HG03469 (cell line): ENCODE data around the gene TMEM145.
A peak's percentile ranks its signal among the peaks of the same experiment; 100 is the strongest.
"Not testable (repeated sequence)": the region's sequence is repeated elsewhere in the genome, so short reads cannot be mapped to it uniquely, and the experiment has no call there.

Experiments
- ATAC-seq: cut with Tn5 transposase; IDR thresholded peaks from one replicate; pipeline ENCODE4 v1.9.1; 2021; ENCODE audit warnings: mild to moderate bottlenecking, moderate library complexity, moderate number of reproducible peaks; ENCODE audit not compliant: unreplicated experiment

TMEM145 gene

DNA sequence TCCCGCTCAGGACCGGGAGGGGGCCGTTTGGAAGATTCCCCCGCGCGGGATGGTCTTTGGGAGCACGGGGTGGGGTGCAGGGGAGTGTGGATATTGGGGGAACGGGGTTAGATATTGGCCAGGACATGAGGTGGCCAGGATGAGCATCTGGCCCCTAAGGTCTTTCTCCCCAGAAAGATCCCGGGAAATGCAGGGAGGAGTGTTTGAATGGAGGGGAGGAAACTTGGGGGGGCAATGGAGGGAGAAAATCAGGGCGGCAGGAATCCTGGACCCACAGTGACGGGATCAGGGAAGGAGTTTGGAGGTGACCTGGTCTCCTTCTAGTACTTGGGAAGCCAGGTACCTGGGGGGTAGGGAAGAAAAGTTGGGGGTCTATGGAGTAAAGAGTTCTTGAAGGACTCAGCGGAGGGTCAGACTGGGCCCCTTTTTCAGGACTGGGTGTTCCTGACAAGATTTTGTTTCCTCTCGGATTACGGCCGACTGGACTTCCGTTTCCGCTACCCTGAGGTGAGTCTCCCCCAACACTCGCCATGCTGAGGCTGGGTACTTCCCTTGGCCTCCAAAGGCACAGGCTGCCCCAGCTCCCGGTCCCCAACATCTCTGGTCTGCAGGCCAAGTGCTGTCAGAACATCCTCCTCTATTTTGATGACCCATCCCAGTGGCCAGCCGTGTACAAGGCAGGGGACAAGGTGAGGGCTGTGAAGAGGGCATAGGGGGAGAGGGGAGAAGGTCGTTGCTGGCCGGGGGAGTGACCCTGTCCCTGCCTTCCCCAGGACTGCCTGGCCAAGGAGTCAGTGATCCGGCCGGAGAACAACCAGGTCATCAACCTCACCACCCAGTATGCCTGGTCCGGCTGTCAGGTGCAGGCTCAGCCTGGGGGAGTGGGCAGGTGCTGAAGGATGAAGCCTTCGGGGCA lies 989 bp downstream of the TMEM145 start:
- ATAC-seq = no peak

DNA sequence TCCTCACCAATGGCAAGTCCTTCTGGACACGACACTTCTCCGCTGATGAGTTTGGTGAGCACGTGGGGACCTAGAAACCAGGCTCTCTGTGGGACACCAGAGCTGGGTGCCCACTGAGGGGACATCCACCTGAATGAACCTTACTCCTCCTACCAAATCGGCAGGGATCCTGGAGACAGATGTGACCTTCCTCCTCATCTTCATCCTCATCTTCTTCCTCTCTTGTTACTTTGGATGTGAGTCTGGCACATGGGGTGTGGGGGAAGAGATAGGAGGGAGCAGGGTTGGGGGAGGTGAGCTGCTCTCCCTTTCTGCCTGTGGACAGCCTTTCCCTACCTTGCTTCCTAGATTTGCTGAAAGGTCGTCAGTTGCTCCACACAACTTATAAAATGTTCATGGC lies 1.9 kb downstream of the TMEM145 start:
- no peak for ATAC-seq

DNA sequence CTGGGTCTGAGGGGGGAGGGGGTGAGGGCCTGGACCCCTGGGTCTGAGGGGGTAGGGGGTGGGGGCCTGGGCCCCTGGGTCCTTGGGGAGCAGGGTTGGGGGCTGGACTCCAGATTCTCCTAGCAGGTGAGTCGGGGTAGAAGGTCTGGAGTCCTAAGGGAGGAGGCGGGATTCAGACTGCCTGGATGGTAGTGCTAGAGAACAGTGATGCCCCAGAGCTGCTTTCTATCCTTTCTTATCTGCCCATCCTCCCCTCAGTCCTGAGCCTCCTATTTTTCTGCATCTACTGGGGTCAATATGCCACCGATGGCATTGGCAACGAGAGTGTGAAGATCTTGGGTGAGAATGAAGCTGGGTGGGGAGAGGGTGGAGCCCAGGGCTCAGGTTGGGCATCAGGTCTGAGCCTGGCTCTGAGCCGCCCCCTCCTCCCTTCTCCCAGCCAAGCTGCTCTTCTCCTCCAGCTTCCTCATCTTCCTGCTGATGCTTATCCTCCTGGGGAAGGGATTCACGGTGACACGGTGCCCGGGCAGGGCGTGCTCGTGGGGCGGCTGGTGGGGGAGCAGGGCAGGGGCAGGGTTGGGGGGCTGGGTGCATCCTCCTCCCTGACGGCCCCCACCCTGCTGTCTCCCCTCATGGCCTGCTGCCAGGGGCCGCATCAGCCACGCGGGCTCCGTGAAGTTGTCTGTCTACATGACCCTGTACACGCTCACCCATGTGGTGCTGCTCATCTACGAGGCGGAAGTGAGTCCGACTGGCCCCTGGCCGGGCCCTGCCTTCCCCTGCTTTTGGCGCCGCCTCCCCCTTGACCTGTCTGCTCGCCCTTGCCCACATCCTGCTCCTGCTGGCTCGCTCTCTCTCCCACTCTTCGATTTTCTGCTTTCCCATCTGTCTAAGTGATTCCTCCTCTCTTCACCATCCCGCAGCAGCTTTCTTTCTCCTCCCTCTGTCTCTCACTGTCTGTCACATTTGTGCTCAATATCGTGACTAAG lies 3.4 kb downstream of the TMEM145 start:
- ATAC-seq = no peak

DNA sequence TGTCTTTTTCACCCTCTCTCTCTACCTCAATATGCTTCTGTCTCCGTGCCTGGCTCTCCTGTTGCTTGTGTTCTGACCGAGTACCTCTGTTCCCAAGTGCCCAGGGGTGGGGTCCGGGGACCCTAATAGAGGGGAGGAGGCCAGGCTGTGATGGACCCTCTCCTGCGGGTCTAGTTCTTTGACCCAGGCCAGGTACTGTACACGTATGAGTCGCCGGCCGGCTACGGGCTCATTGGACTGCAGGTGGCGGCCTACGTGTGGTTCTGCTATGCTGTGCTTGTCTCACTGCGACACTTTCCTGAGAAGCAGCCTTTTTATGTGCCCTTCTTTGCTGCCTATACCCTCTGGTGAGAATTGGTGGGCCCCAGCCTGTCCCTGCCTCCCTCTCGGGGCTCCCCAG lies 4.4 kb downstream of the TMEM145 start:
- ATAC-seq = no peak

DNA sequence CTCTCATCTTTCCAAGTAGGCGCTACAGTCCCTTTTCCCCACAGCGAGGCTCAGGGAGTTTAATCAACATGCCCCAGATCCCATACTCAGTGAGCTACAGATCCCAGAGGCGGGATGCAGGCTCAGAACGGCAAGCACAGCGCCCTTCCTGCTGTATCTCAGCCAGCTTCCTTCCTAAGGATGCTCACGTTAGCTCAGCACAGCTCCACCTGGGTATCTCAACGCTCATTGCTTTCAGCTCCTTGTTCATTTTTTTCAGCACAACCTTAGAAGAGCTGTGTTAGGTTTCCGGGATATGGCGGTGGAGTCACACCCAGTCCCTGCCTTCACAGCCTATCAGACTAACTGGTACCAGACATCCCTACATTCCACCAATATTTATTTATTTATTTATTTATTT lies 9.2 kb downstream of the TMEM145 start:
- no peak for ATAC-seq

DNA sequence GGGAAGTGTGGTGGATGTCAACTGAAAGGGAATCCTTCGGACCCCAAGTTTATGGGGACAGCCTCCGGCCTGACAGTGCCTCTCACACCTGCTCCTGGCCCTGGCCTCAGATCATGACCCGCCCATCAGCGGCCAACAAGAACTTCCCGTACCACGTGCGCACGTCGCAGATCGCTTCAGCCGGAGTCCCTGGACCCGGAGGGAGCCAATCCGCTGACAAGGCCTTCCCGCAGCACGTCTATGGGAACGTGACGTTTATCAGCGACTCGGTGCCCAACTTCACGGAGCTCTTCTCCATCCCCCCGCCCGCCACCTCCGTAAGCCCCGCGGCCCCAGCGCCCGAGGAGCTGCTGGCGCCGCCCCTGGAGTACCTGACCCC lies 10.4 kb downstream of the TMEM145 start:
- ATAC-seq = no peak

DNA sequence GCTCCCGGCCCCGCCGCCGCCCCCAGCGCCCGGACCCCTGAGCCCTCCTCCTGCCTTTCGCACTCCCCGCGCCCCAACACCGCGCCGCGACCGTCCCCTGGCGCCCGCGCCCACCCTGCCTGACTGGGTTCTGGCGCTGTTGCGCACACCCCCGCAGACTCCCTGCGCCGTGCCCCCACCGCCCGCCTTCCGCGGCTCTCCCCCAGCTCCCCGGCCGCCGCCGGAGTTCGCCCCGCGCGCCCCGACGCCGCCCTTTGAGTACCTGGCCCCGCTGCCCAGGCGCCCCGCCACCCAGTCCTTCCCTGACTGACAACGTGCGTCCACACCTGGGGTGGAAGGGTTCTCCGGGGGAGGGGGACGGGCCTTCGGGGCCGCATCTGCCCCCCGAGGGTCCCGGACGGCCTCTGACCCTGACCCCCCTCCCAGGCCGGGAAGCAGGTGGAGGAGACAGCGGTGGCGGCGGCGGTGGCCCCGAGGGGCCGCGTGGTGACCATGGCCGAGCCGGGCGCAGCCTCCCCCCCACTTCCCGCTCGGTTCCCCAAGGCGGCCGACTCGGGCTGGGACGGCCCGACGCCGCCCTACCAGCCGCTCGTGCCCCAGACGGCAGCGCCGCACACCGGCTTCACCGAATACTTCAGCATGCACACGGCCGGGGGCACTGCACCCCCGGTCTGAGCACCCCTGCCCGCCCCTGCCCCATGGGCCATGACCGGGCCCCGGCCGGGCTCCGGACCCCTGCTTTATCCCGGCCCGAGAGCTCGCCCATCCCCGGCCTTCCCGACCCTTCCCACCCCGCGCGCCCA lies 10.9 kb downstream of the TMEM145 start:
- no peak for ATAC-seq

DNA sequence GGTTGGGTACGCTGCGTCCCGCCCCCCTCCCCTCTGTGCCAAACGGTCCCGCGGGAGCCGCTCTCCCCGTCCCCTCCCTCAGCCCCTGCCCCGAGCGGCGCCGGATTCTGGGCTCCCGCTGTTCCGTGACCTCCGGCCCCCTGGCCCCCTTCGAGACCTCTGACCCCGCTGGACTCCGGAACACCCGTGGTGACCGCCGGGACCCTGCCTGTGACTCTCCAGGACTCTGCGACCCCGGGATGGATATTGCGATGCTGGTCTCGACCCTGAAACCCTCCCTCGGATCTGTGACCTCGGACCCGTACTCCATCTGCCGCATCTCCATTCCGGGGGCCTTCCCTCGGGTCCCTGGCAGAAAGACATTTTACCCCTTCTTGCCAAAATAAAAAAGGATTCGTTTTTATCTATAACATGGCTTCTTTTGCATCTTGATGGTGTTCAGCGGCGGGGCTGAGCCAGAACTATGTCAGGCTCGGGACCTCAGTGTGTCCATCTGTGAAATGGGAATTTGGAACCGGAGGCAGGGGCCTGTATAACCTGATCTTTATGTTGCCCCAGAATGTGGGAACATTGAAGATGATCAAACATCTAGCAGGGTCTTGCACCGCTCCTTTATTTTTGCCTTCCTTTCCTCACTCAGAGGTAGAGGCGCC lies 11.7 kb downstream of the TMEM145 start:
- no peak for ATAC-seq

DNA sequence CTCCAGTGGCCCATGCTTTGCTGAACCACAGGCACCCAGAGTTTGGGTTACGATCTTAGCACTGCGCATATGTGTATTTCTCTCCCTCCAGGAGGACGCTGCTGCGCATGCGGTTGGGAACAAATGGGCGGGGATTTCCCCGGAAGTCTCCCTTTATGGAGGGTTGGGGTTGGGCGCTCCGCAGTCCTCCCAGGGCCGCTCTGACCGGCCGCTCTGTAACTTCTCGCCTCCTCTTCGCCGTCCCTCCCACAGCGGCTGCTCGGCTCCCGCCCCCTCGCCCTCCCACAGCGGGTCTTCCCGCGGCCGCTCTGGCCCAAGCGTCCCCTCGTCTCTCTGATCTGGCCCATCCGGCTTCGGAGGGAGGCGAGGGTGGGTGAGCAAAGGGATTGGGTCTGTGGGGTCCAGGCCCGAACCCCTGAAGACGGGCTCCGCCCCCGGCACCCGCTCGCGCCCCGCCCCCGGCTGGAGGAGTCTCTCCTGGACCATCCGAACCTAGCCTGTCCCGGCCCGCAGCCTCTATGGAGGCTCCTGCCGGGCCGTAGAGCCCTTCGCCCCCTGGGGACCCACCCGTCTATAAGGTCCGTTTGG lies 12.3 kb downstream of the TMEM145 start, which contains the start of gene MEGF8:
Gene MEGF8 (plus strand): TSS at position 328 of the 588 bp plus-strand sequence. CDS start 609 bp downstream, outside the sequence.
- peak; percentile 71 for ATAC-seq

DNA sequence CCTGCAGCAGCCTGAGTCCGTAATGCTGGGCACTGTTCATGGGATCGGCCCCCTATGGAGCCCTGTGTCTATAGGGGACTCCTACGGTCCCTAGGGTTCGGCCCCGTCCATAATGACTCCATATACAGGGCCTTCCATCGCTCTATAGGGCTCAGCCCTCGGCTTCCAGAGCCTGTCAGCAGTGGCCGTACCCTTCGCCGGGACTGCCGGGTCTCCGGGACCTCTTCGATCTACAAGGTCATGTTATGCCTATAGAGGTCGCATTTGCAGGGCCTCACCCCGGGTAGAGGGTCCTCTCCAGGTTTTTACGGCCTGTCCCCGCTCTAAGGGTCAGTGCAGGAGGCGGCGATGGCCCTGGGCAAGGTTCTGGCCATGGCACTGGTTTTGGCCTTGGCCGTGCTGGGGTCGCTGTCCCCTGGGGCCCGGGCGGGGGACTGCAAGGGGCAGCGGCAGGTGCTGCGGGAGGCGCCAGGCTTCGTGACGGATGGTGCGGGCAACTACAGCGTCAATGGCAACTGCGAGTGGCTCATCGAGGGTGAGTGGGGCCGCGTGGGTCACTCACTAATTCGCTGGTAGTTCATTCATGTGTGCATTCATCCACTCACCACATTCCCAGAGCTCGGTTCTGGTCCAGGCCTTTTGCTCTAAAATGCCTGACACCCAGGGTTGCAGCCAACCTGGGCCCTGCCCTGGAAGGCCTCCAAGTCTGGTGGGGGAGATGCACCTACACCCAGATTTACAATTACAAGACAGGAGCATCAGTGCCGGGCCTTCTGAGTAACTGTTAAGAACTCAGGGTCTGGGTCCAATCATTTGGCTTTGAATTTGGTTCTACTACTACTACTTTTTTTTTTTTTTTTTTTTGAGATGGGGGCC lies 13.0 kb downstream of the TMEM145 start:
- peak; percentile 8 for ATAC-seq

DNA sequence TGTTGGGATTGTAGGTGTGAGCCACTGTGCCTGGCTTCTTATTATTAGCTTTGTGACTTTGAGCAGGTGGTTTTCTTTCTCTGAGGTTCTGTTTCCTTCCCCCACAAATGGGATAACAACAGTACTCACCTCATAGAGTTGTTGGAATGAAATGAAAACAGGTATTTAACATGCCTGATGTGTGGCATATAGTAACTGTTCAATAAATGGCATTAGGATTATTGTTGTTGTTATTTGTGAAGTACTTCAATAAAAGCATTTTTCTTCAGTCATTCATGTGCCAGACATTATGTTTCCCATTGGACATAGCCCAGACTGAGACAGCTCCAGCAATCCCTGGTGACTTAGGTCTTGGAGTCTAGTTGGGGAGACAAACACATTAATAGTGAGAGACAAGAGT lies 13.9 kb downstream of the TMEM145 start:
- ATAC-seq = no peak

DNA sequence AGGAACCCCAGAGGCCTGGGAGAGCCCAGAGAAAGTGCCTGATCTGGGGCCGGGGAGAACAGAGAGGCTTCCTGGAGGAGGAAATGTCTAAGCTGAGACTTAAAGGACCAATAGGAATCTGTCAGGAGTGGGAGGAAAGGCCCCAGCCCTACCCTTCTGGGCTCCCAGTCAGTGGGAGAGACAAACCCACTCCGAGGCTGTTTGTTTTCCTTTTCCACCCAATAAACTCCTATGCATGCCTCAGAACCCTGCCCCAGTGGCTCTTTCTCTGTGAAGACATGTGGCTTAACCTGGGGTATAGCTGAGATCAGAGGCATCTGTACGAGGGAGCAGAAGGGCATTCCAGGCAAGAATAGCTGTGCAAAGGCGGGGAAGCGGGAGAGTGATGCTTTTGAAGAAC lies 14.3 kb downstream of the TMEM145 start:
- ATAC-seq = no peak

DNA sequence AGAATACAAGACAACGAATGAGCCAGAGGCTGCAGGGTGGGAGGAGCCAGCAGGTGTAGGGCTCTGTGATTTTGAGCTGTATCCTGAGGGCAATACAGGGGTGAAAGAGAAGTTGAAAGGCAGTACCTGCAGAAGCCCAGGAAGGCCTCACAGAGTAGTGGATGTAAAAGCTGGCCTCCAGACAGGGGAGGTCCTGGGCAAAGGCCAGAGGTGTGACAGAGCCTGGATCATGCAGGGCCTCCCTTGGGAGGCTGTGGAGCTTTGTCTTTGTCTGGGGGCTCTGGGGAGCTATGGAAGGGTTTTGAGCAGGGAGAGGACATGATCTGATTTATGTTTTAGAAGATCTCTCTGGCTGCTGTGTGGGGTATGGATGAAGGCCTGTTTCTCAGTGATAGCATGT lies 15.0 kb downstream of the TMEM145 start:
- no peak for ATAC-seq

DNA sequence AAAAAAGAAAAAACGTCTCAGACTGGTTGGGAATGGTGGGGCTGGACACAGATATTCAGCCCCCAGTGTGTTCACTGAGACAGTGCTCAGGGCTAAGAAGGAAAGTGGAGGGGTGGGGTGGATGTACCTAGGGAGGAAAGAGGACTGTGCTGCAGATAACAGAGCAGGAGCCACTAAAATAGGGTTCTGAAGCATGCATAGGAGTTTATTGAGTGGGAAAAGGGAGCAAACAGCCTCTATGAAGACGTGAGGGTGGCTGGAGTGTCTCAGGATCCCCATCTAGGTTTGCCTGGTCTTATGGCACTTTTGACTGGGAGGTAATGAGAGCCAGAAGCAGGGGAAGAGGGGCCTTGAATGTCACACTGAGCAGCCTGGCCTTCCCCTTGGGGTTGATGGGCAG lies 15.7 kb downstream of the TMEM145 start:
- no peak for ATAC-seq

DNA sequence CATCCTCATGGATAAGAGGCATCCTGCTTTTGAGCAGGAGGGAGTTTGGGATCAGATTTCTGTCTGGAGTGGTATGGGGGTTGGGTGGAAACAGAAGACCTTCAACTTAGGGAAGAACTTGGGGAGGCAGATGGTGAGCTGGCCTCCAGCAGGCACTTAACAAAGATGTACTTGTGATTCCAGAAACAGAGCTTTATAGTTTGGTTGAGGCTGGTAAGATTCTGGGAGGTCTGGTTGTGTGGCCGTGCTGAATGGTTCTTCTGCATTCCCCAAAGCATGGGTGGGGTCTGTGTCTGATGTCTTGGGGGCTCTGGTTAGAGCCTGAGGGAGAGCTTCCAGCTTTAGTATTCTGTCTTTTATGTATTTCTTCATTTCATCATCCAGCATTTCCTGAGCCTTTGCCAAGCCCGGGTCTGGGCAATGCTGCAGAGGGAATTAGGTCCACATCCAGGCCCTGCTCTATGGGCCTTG lies 17.2 kb downstream of the TMEM145 start:
- ATAC-seq = no peak

DNA sequence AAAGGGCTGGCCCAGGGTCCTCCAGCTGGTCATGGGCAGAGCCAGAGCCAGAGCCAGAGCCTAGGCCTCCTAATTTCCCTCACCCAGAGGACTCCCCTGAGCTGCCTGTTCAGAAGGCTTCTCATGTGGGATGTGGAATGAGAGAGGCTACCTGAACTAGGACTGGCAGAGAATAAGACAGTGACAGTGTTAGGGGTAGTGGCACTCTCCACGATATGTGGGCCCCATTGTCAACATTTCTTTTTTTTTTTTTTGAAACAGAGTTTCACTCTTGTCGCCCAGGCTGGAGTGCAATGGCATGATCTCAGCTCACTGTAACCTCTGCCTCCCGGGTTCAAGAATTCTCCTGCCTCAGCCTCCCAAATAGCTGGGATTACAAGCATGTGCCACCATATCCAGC lies 18.2 kb downstream of the TMEM145 start:
- ATAC-seq = not testable (repeated sequence)

DNA sequence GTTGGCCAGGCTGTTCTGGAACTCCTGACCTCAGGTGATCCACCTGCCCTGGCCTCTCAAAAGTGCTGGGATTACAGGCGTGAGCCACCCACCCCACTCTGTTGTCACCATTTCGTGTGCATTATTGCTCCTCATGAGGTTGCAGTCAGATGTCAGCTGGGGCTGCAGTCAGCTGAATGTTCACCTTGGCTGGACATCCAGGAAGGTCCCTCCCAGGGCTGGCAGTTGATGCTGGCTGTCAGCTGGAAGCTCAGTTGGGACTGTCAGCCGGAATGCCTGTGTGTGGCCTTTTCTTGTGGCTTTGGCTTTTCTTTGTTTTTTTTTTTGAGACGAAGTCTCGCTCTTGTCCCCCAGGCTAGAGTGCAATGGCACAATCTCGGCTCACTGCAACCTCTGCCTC lies 18.9 kb downstream of the TMEM145 start:
- no peak for ATAC-seq

DNA sequence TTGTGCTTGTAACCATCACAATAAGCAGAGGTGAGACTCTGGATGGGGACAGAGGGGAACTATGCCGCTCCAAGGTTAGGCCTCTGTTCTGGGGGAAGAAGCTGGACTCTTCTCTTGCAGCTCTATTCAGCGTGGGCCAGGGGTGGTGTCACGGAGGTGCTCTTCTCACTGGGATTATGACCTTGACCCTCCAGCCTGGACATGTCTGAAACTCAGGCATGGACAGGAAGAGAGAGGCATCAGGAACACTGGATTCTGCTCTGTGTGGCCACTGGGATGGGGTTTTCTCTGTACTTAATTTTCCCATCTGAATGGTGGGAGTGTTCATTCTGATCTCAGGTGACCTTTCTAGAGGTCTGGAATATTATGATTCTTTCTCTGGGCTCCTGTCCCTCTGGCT lies 19.9 kb downstream of the TMEM145 start:
- no peak for ATAC-seq
